GM23248 (cell line): Measurements from ENCODE around the gene WHRN.

Experiments
- EZH2 ChIP-seq: fragments of 200-600 bp; sonication (generic); IDR thresholded peaks from 2 replicates; pipeline ENCODE4 v1.6.1; 2018; ENCODE audit warnings: antibody characterized with exemption, mild to moderate bottlenecking; ENCODE audit not compliant: insufficient read depth, poor library complexity, severe bottlenecking
- EZH2phosphoT487 ChIP-seq: fragments of 200-600 bp; sonication (generic); IDR thresholded peaks from 2 replicates; pipeline ENCODE4 v1.6.1; 2018; ENCODE audit warnings: antibody characterized with exemption, moderate library complexity, mild to moderate bottlenecking, low read depth; ENCODE audit not compliant: insufficient read depth

GRCh38 chr9:114412048-114412683, 93.1 kb downstream of the WHRN start:
- no peak for TF ChIP-seq EZH2phosphoT487
- no peak for TF ChIP-seq EZH2
